Effector CD8-positive, alpha-beta T cell (primary cell): ENCODE data around the gene PARK7.
"Not testable (repeated sequence)": the region's sequence is repeated elsewhere in the genome, so short reads cannot be mapped to it uniquely, and the experiment has no call there.

Experiments used
- DNase-seq: peaks from one replicate; lab custom pipeline; 2025; lab: John Stamatoyannopoulos, UW

PARK7 gene

DNA sequence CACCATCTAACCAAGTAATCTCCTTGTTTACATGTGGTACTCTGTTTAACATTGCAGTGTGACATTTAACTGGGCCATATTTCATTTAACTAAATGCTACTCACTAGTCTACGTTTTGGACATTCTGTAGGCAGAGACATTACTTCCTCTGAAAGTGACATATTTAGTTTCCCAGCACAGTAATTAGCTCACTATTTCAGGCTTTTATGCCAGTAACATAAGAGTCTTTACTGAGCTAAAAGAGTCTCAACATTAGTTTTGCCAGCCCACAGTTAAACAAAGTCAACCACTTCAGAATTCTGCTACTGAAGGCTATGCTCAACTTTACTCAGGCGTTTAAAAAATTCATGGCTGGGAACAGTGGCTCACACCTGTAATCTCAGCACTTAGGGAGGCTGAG, 18.3 kb upstream of the PARK7 start:
- DNase-seq = no peak

DNA sequence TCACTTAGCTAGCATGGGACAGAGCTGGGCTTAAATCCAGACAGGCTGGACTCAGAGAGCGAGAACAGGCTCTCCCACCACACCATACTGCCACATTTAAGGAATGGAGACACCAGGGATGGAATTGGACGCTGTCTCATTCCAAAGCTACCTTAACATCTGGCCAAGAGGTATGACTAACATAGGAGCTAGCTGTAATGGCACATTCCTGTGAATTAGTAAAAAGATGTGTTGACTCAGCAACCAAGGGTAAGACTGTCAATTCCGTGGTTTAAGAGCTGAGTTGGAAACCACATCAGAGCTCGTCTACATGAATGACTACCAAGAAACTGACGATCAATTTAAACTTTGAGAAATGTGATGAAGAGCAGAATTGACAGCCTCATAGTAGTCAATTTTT, 12.6 kb upstream of the PARK7 start:
- no peak for DNase-seq

DNA sequence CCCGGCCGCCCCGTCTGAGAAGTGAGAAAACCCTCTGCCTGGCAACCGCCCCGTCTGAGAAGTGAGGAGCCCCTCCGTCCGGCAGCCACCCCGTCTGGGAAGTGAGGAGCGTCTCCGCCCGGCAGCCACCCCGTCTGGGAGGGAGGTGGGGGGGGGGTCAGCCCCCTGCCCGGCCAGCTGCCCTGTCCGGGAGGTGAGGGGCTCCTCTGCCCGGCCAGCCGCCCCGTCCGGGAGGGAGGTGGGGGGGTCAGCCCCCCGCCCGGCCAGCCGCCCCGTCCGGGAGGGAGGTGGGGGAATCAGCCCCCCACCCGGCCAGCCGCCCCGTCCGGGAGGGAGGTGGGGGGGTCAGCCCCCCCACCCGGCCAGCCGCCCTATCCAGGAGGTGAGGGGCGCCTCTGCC, 8.7 kb upstream of the PARK7 start:
- DNase-seq = not testable (repeated sequence)

DNA sequence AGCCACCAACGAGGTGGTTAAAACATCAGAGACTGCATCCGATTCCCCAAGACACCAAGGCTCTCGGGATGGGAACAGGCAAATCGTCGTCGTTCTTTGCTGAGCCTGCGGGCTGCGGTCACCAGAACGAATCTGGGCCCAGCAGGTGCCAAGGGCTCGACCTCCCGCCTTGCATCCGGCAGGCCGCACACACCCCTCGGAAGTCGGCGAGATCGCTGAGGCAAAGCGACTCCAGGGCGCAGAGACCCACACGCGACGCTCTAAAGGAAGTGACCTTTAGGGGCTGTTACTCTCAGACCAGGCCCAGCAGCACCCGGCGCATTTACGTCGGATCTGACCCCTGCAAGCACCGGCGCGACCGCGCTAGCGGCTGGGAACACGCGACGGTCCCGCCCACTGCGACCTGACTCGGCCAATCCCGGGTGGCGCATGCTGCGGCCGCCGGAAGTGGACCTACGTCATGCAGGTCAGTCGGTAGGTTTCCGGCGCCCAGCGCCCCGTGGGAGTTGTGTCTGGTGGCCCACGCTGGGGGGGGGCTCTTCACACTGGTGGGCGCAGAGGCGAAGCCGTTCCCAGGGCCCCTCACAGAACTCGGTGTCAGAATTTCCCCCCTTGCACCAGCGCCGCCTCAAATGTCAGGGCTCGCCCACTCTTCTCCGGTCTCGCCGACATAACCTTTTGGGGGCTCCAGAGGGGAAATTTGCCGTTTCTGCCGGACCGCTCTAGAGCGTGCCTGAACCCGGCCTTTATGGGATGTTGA, 7.5 kb upstream of the PARK7 start:
- peak; percentile 65 for DNase-seq

DNA sequence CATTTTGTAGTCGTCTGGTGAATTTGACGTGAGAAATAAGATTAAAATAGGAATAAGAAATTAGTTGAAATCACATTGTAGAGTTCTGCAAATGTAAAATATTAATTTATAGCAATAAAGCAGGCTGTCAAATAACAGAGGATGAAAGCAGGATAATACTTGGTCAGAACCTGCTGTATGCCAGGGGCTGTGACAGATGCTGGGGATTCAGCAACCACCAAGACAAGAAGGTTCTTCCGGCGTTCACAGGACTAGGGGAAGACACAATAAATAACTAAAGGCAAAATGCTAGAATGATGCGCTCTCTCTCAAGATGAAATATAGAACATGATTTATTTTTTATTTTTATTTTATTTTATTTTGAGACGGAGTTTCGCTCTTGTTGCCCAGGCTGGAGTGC, 6.8 kb upstream of the PARK7 start:
- DNase-seq = no peak

DNA sequence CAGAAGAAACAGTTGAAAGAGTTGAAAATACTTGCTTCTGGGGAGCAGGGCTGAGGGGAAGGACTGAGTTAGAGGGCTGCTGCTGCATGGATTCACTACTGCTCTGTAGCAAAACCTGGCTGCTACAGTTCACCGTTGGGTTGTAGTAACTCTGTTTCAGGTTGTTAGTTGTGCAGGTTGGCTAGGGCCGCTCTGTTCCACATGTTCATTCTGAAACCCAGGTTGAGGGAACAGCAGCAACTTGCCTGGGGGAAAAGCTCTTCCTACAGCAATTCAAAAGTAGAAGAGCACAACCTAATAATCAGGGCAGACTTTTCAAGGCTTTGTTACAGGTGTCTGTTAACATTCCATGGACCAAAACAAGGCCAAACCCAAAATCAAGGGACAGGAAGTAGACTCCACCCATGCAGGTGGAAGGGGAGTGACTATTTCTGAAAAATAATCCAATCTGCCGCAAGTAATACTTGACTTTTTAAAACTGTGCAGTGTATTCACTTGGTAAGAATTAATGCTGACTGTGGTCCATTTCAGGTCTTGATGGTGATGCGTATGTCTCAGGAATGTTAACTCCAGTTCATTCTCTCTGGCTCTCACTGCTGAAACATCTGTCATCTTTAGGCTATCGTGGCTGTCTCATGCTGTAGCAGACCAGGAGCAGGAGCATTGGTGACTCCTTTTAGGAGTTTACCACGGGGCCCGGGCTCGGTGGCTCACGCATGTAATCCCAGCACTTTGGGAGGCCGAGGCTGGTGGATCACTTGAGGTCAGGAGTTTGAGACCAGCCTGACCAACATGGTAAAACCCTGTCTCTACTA, 5.1 kb upstream of the PARK7 start:
- DNase-seq = no peak

DNA sequence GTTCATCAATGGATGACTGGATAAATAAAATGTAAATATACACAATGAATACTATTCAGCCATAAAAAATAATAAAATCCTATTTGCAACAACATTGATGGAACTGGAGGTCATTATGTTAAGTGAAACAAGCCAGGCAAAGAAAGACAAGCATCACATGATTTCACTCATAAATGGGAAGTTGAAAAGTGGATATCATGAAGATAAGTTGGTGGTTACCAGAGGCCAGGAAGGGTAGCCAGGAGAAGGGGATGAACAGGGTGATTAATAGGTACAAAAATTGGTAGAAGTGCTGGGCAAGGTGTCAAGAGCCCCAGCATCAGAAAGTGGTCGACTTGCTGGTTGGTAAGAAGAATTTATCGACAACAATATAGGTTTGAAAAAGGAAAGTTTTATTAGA, 1.3 kb upstream of the PARK7 start:
- DNase-seq = no peak

DNA sequence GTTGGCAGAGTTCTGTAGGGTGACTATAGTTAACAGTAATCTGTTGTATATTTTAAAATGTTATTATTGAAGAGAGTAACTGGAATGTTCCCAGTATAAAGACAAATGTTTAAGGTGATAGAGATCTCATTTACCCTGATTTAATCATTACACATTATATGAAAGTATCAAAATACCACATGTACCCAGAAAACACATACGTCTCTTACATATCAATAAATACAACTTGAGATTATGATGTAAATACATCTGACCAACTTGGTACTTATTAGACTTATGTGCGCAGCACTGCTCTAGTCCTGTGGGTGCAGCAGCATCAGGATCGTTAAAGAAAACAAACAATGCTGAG, 670 bp upstream of the PARK7 start:
- DNase-seq = no peak

DNA sequence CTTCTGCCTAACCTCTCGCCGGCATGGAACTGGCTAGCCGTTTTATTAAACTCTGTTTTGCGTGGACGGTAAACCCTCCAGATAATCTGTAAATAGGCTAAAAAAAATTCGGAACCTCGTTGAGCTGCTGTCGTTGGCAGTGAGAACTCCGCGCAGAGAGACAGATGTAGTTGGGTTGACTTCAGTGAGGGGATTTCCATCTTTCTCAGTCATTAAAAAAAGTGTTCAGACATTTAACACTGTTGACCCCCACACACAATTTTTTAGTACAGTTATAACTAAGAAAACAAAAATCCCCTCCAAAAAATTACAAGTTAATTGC, 464 bp downstream of the PARK7 start:
- DNase-seq = no peak

DNA sequence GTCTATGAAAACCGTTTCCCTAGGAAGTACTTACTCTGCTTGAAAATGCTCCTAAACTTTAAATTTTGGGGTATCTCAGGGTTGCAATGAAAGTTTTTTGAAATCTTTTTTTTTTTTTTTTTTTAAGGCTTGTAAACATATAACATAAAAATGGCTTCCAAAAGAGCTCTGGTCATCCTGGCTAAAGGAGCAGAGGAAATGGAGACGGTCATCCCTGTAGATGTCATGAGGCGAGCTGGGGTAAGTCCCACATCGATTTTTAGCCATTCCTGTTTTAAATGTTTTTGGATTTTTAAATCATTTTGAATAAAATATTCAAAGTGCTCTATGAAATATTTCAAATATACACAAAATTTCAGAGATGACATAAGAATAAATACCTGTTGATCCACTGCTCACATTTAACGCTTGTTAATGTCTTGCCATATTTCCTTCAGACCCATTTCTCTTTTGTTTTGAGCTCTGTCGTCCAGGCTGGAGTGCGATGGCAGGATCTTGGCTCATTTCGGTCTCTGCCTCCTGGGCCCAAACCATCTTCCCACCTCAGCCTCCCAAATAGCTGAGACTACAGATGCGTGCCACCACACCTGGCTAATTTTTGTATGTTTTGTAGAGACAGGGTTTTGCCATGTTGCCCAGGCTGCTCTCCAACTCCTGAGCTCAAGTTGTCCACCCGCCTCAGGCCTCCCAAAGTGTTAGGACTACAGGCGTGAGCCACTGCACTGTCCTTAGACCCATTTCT, 1.3 kb downstream of the PARK7 start:
- DNase-seq = no peak

DNA sequence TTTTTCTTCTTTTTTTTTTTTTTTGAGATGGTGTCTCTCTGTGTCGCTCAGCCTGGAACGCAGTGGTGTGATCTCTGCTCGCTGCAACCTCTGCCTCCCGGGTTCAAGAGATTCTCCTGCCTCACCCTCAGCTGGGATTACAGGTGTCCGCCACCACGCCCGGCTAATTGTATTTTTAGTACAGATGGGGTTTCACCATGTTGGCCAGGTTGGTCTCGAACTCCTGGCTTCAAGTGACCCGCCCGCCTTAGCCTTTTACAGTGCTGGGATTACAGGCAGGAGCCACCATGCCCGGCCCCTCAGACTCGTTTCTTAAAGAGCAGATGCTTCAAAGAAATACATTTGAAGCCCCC, 1.8 kb downstream of the PARK7 start:
- DNase-seq = not testable (repeated sequence)

DNA sequence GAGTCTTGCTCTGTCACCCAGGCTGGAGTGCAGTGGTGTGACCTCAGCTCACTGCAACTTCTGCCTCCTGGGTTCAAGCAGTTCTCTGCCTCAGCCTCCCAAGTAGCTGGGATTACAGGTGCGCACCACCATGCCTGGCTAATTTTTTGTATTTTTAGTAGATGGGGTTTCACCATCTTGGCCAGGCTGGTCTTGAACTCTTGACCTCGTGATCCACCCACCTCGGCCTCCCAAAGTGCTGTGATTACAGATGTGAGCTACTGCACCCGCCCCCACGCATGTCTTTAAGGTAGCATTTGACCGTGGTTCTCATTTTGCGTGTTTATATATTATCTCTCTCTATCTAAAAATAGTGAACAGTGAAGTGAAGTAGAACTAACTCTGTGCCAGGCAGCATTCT, 2.3 kb downstream of the PARK7 start:
- DNase-seq = not testable (repeated sequence)

DNA sequence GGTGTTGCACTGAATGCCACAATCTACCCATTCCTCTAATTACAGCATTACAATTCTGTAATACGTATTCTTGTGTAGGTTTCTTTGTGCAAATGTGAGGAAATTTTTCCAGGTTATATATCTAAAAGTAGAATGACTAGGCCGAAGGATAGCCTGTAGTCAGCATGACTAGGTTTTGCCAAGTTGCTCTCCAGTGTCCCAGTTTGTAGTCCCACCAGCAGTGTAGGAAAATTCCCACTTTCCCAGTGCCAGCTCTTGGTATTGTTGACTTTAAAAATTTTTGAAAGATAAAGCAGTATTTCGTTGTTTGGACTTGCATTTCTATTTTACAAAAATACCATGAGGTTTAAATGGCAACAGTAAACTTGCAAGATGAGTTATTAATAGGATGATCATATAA, 3.0 kb downstream of the PARK7 start:
- no peak for DNase-seq

DNA sequence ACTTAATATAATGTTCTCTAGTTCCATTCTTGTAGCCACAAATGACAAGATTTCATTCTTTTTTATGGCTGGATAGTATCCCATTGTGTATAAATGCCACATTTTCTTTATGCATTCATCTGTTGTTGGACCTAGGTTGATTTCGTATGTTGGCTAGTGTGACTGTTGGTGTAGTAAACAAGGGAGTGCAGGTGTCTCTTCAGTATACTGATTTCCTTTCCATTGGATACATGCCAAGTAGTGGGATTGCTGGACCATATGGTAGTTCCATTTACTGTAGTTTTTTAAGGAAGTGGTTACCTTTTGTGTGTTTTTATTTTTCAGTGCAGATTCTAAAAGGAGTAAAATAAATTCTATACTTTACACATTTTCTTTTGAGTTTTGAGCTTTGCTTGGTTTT, 5.7 kb downstream of the PARK7 start:
- no peak for DNase-seq

DNA sequence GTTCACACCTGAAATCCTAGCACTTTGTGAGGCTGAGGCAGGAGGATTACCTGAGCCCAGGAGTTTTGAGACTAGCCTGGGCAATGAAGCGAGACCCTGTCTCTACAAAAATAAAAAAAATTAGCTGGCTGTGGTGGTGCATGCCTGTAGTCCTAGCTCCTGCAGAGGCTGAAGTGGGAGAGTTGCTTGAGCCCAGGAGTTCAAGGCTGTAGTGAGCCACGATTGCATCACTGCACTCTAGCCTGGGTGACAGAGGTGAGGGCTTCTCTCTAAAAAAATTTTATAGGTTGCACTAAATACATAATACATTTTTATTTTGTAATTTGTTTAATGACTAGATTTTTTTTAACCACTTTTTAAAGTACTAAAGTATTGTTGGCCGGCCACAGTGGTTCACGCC, 6.1 kb downstream of the PARK7 start:
- no peak for DNase-seq

DNA sequence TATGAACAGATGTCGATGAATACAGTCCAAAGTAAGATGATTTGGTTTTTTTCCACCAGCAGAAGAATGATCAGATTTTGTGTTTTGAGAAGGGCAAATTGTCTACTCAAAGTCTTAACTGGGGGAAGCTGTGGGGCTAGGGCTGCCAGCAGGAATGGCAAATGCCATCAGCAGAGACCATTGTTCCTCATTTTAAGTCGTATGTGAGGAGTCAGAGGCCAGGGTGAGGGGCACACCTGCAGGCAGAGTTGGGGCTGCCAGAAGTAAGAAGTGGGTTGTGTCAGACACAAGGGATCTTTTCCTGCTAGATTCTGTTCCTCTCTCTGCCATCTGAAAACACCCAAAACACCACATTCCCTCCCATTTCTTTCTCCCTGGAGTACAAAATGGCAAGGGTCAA, 8.7 kb downstream of the PARK7 start:
- no peak for DNase-seq

DNA sequence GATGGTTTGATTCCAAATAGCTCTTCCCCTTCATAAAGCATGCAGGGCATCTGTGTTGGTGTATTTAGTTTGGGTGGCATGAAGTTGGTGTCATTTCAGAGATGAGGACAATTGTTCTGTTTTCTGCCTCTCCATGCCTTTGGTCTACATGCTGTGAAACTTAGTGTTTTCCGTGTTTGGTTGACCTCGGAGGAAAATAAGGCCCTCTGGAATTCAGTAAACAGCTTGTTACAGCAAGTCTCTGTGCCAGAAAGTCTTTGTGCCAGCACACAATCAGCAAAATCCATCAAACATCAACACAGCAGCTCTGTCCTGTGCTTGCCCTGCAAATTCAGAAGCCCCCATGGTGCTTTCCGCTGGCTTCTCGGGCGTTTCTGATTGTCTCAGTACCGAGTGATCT, 9.5 kb downstream of the PARK7 start:
- no peak for DNase-seq

DNA sequence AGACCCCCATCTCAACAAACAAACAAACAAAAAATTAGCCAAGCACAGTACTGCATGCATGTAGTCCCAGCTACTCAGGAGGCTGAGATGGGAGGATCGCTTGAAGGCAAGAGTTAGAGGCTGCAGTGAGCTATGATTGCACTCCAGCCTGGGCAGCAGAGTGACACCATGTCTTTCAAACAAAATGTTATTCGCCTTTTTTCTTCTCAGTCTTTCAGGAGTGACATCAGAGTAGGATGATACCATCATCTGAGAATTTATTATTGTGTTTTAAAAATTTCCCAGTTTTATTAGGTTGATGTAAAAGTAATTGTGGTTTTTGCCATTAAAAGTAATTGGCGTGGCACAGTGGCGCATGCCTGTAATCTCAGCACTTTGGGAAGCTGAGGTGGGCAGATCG, 10.8 kb downstream of the PARK7 start:
- no peak for DNase-seq

DNA sequence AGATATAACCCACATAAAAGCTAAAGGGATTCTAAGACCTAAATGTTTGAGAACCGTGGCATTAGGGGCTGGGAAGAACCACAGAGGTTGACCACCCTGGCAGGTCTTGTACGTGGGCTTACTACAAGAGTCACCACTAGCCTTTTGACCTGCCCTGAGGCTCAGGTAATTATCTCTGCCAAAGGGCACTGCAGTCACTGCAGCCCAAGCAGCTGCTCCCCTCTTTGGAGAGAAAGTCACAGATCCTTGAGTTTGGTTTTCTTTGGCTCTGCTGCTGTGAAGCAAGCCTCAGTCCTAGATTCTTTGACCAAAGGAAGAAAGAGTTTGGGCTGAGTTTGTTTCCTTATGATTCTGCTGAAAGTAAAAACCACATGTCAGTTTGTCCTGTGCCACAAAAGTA, 11.6 kb downstream of the PARK7 start:
- no peak for DNase-seq

DNA sequence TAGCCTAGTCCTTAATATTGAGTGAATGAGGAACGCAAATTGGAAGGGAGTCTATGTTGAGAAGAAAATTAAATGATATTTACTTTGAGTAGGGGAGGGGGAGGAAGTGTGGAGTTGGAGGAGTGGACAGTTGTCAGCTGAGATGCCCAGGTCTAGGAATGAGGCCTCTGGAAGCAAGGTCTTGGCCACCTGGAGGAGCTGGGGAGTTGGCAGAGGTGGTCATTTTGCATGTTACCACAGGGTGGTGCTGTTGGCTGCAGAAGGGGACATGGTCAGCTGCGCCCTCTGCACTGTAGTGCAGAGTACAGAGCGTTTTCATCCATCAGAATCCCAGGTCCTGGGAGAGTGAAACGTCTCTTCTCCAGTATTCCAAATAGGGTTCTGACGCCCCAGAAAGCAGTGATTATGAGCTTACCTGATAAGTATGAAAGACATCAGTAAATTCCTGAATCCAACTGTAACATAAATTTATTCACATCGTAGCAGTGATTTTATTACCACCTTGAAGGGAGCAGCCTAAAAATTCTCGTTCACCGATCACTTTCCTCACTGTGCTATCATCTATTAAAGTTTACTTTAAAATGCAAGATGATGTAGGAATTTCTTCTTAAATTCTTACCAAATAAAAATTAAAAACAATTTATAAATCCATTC, 13.8 kb downstream of the PARK7 start:
- no peak for DNase-seq

DNA sequence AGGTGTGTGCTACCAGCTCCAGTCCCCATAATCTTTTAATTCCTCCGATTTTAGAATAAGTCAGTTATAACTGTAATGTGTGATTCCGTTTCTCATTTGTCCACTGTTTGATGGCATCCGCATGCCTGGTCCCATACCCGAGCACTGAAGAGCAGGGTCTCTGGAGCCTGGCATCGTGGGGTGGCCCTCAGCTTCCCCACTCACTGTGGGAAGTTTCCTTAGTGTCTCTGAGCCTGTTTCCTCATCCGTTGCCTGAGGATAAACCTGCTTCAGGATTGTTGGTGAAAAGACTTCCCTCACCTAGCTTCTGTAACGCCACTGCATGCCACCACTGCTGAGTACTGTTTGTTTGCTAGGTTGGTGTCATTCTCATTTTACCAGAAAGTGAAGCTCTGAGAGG, 19.5 kb downstream of the PARK7 start:
- DNase-seq = no peak

DNA sequence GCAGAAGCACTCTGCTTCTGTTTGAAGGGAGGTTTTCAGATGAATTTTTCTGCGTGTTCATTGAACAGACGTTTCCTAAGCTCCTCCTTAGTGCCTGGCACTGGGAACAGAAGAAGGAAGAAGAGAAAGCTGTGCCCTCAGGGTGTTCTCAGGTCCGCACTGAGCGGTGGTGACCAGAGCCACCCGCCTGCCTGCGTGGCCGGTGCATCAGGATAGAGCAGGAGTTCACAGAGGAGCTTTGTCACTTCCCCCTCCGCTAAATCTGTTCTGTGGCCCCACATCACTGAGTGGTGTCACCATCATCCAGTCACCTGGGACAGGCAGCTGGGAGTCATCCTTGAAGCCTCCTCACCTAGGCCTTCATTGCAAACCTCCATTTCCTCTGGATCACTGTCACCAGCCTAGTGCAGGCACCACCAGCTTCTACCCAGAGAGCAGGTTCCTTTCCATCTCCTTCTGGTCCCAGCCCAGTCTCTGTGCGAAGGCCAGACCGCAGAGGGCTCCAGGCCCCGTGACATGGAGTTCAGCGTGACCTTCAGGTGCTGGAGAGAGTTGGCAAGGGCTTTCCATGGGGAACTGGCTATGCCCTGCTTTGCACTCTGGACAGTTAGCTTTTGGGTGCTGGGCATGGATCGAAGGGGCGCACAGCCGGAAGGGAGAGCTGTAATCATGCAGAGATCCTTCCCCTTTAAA, 21.7 kb downstream of the PARK7 start:
- DNase-seq = no peak
